ENCODE data around the gene PDCD11.

DNA sequence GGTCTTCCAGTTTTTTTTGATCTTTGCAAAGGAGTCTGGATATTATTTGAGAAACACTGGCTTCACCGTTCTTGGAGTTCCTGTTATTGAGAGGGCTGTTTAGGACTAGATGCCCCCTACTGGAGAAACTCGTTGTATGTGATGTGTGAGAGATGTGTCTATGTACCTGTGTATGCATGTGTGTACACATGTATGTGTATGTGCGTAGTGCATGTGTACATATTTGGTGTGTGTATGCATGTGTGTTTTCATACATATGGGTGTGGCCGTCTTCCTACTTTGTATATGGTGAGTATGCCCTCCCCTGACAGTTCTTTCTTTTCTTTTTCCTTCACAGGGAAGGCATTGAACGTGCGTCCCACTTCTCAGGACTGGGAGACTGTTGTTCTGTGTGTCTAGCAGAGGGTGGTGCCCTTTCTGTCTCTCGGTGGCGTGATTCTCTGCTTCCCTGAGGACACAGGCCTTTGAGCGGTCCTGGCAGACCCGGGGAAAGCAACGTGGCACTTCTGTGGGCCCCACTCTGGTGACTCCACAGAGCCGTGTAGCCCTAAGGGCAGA is 85.6 kb downstream of the PDCD11 start:
- TF ChIP-seq, protein P1, sequence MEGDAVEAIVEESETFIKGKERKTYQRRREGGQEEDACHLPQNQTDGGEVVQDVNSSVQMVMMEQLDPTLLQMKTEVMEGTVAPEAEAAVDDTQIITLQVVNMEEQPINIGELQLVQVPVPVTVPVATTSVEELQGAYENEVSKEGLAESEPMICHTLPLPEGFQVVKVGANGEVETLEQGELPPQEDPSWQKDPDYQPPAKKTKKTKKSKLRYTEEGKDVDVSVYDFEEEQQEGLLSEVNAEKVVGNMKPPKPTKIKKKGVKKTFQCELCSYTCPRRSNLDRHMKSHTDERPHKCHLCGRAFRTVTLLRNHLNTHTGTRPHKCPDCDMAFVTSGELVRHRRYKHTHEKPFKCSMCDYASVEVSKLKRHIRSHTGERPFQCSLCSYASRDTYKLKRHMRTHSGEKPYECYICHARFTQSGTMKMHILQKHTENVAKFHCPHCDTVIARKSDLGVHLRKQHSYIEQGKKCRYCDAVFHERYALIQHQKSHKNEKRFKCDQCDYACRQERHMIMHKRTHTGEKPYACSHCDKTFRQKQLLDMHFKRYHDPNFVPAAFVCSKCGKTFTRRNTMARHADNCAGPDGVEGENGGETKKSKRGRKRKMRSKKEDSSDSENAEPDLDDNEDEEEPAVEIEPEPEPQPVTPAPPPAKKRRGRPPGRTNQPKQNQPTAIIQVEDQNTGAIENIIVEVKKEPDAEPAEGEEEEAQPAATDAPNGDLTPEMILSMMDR (IDR thresholded peaks at IDR 0.05) = peak; percentile 39; the same call in 1 of the 2 replicates
- TF ChIP-seq NFYB (CRISPR knock-in tag; conservative IDR thresholded peaks at IDR 0.05; ENCODE audit: low read depth) (no peak), ELF4 (CRISPR knock-in tag; IDR thresholded peaks at IDR 0.05; ENCODE audit: low read depth) (no peak), SP1 (CRISPR knock-in tag; conservative IDR thresholded peaks at IDR 0.05) (no peak), CREM (CRISPR knock-in tag; IDR thresholded peaks at IDR 0.05) (no peak), NFATC4 (CRISPR knock-in tag; IDR thresholded peaks at IDR 0.05) (no peak), SMAD4 (CRISPR knock-in tag; IDR thresholded peaks at IDR 0.05) (no peak)
- TF ChIP-seq, protein P2, sequence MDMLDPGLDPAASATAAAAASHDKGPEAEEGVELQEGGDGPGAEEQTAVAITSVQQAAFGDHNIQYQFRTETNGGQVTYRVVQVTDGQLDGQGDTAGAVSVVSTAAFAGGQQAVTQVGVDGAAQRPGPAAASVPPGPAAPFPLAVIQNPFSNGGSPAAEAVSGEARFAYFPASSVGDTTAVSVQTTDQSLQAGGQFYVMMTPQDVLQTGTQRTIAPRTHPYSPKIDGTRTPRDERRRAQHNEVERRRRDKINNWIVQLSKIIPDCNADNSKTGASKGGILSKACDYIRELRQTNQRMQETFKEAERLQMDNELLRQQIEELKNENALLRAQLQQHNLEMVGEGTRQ (CRISPR knock-in tag; IDR thresholded peaks at IDR 0.05) = no peak
- TF ChIP-seq, protein P3, sequence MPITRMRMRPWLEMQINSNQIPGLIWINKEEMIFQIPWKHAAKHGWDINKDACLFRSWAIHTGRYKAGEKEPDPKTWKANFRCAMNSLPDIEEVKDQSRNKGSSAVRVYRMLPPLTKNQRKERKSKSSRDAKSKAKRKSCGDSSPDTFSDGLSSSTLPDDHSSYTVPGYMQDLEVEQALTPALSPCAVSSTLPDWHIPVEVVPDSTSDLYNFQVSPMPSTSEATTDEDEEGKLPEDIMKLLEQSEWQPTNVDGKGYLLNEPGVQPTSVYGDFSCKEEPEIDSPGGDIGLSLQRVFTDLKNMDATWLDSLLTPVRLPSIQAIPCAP (CRISPR knock-in tag; IDR thresholded peaks at IDR 0.05) = no peak
- TF ChIP-seq, protein P4, sequence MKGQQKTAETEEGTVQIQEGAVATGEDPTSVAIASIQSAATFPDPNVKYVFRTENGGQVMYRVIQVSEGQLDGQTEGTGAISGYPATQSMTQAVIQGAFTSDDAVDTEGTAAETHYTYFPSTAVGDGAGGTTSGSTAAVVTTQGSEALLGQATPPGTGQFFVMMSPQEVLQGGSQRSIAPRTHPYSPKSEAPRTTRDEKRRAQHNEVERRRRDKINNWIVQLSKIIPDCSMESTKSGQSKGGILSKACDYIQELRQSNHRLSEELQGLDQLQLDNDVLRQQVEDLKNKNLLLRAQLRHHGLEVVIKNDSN (CRISPR knock-in tag; IDR thresholded peaks at IDR 0.05) = no peak
- TF ChIP-seq, protein P5, sequence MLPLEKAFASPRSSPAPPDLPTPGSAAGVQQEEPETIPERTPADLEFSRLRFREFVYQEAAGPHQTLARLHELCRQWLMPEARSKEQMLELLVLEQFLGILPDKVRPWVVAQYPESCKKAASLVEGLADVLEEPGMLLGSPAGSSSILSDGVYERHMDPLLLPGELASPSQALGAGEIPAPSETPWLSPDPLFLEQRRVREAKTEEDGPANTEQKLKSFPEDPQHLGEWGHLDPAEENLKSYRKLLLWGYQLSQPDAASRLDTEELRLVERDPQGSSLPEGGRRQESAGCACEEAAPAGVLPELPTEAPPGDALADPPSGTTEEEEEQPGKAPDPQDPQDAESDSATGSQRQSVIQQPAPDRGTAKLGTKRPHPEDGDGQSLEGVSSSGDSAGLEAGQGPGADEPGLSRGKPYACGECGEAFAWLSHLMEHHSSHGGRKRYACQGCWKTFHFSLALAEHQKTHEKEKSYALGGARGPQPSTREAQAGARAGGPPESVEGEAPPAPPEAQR (CRISPR knock-in tag; IDR thresholded peaks at IDR 0.05) = no peak
- TF ChIP-seq, protein P6, sequence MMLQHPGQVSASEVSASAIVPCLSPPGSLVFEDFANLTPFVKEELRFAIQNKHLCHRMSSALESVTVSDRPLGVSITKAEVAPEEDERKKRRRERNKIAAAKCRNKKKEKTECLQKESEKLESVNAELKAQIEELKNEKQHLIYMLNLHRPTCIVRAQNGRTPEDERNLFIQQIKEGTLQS (CRISPR knock-in tag; conservative IDR thresholded peaks at IDR 0.05) = no peak
- TF ChIP-seq, protein P7, sequence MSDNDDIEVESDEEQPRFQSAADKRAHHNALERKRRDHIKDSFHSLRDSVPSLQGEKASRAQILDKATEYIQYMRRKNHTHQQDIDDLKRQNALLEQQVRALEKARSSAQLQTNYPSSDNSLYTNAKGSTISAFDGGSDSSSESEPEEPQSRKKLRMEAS (CRISPR knock-in tag; IDR thresholded peaks at IDR 0.05) = no peak
